Activated T-cell treated with anti-CD3 and anti-CD28 coated beads, Interleukin-2, amount 50 U/mL, for 72 hours (primary cell): ENCODE data around the gene DHX30. TPM values are rescaled to one million over a fixed set of nuclear protein-coding genes. Genes with fewer than 3 reads are reported as not detected.

ENCODE experiments used
- ATAC-seq, 2 donors: fragments of 150-1000 bp; cut with Tn5 transposase; replicated peaks in 1 of 2; 2 replicates each; pipeline ENCODE4 v1.10.0; 2021; ENCODE audit warnings: moderate library complexity in 2 of 2, mild to moderate bottlenecking in 1 of 2
- DNase-seq, 2 donors: peaks; one replicate each; pipeline ENCODE4 v3.0.0; 2021 to 2022; ENCODE audit warnings: mixed read lengths in 1 of 2
- H3K27ac Mint-ChIP-seq: one replicate; pipeline ENCODE4 v1.8.0; 2022; ENCODE audit warnings: mild to moderate bottlenecking, moderate library complexity, mixed read lengths
- H3K27me3 Mint-ChIP-seq: one replicate; pipeline ENCODE4 v1.8.0; 2022; ENCODE audit warnings: low read depth, mixed read lengths
- H3K36me3 Mint-ChIP-seq, 2 donors: one replicate each; pipeline ENCODE4 v1.8.0; 2022; ENCODE audit warnings: mixed read lengths in 2 of 2, mild to moderate bottlenecking in 1 of 2; ENCODE audit not compliant: insufficient read depth in 2 of 2
- H3K4me1 Mint-ChIP-seq: one replicate; pipeline ENCODE4 v1.8.0; 2022; ENCODE audit warnings: low read depth, mixed read lengths
- H3K4me3 Mint-ChIP-seq, 2 donors: one replicate each; pipeline ENCODE4 v1.8.0; 2022; ENCODE audit warnings: mild to moderate bottlenecking in 2 of 2, mixed read lengths in 2 of 2, moderate library complexity in 2 of 2
- H3K9me3 Mint-ChIP-seq, 2 donors: one replicate each; pipeline ENCODE4 v1.8.0; 2022; ENCODE audit warnings: mixed read lengths in 2 of 2
- total RNA-seq, 2 donors: library from RNA; stranded (reverse); gene quantifications; one replicate each; pipeline ENCODE4 v1.2.3, GENCODE V29; 2022

Gene DHX30
- total RNA-seq, 2 donors from 2014 or later = 71.1 to 82.8 TPM

DNA sequence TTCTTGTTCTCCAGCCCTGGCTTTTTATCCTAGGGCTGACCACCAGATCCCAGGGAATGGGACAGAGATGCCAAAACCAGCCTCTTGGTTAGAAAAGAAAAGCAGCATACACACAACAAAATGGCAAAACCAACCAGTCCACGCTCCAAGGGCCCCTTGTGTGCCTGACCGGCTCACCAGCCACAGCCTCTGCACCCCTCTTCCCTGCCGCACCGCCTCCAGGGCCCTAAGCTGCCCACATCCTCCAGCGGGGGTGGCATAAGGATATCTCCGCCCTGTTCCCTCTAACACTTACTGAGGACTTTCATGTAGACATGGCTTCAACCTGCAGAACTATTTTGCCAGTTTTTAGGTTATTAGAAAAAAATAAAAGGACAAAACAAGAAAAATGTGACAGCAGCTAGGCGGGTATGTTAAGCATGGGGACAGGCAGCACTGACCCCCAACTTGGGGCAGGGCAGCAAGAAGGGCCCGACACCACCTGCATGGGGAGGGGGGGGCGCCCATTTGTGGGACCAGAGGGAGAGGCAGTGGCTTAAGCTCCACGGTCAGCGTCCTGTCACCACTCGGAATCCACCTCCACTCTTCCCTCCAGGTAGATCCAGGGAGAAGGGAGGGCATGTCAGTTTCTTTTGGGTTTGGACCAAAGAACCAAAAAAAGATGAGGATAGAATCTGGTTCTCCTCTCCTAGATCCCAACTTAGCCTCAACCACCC lies 49.1 kb downstream of the DHX30 start:
- no peak for DNase-seq
- Mint-ChIP-seq H3K9me3 (no peaks in the 10 kb centered on the region), H3K27me3 (no peaks in the 10 kb centered on the region), H3K27ac (no peak overlapping the region), H3K36me3 (peaks cover 0 to 1% of the 10 kb centered on the region in 2 donors), H3K4me3 (no peak overlapping the region), H3K4me1 (no peaks in the 10 kb centered on the region)
- ATAC-seq = no peak

DNA sequence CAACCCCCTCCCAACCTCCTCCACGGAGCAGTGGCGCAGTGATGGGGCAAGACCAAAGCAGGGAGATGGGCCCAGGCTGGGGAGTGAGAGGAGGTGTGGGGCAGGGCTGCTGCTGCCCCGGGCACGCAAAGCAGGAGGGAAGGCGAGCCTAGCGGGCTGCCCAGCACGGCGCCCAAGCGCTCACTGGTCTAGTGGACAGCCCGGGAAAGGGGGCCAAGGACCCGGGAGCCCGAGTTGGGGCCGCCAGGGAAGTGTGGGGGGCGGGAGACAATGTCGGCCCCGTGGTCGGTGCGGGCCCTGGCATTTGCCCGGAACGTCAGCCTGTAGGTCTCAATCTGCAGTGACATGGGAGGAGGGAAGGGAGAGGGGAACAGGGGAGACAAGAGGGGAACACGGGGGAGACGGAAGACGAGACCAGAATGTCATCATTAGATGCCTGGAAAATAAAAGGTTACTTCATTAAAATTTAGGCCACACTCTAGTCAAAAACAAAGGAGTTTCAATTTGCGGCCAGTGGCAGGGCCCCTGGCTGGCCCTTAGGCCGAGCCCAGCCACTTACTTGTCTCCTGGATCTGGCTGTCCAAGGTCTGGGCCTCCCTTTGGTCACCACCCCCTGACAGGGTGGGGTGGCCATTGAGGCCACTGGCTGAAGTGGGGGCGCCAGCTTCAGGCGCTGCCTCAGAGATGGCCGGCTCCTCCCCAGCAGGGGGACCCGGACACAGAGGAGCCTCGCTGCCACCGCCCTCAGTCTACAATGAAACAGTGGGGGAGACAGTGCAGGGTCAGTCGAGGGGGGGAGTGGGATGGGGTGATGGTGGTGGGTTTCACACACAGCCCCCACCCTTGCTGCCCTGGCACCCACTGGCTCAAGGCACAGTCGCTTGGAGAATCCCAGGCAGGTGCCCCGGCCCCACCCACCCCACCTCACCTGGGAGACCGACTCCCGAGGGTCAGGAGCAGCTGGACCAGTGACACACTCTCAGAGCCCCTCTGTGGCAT lies 50.0 kb downstream of the DHX30 start:
- H3K36me3 Mint-ChIP-seq = peaks cover 0 to 1% of the 10 kb centered on the region in 2 donors
- no peak overlapping the region for H3K27ac Mint-ChIP-seq
- no peak overlapping the region for H3K4me3 Mint-ChIP-seq
- H3K4me1 Mint-ChIP-seq = no peaks in the 10 kb centered on the region
- no peaks in the 10 kb centered on the region for H3K9me3 Mint-ChIP-seq
- no peak for ATAC-seq
- no peaks in the 10 kb centered on the region for H3K27me3 Mint-ChIP-seq
- DNase-seq = no peak

DNA sequence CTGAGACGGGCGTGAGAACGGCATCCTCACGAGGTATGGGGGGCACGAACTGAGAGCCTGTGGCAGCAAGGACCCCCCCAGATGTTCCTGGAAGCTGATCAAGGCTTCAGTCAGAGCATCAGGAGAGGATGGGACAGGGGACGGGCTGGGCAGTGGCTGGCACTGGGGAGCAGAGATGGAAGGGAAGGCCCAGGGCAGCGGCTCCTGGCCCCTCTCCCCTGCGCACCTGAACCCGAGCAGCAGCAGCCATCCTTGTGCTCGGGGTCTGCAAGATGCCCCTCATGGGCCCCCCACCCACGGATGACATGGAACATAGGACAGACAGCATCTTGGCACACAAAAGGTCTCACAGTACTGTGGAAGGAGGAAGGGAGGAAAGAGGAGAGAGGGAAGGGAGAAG lies 51.3 kb downstream of the DHX30 start:
- H3K4me3 Mint-ChIP-seq = no peak overlapping the region
- ATAC-seq (no peak), DNase-seq (no peak)
- no peaks in the 10 kb centered on the region for H3K4me1 Mint-ChIP-seq
- peaks cover 0 to 1% of the 10 kb centered on the region in 2 donors for H3K36me3 Mint-ChIP-seq
- no peaks in the 10 kb centered on the region for H3K9me3 Mint-ChIP-seq
- H3K27ac Mint-ChIP-seq = no peak overlapping the region
- H3K27me3 Mint-ChIP-seq = no peaks in the 10 kb centered on the region

DNA sequence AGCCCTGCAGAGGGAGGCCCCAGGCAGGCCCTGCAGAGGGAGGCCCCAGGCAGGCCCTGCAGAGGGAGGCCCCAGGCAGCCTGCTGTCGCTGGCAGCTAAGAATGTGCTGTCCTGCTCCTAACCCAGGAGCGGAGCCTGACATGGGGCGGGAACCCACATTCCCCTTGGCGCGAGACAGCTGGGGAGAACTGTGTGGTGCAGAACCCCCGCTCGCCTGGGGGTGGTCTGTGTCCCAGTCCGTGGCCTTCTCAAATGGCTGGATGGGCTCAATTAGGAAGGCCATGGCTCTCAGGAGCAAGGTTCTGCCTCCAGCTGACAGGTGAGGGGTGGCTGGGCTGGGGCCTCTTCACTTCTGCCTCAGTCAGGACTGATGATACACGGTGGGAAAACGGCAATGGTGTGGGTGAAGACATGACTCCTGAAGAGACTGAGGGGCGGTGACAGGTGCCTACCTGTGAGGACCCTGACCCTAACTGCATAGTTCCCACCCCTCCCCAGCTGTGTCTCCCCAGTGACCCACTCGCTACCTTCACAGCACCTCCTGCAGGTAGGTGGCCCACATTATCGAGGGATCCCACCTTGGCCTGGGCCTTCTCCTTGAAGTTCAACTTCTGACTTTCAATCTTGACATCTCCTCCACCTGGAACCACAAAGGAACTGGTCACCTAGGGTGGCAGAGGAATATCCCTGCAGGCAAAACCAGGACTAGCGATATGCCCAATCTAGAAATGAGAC lies 52.0 kb downstream of the DHX30 start:
- no peak overlapping the region for H3K4me3 Mint-ChIP-seq
- H3K27me3 Mint-ChIP-seq = no peaks in the 10 kb centered on the region
- DNase-seq (no peak), ATAC-seq (peak in 1 of 2 donors; percentile 14)
- peaks cover 0 to 1% of the 10 kb centered on the region in 2 donors for H3K36me3 Mint-ChIP-seq
- no peaks in the 10 kb centered on the region for H3K4me1 Mint-ChIP-seq
- no peaks in the 10 kb centered on the region for H3K9me3 Mint-ChIP-seq
- H3K27ac Mint-ChIP-seq = no peak overlapping the region

DNA sequence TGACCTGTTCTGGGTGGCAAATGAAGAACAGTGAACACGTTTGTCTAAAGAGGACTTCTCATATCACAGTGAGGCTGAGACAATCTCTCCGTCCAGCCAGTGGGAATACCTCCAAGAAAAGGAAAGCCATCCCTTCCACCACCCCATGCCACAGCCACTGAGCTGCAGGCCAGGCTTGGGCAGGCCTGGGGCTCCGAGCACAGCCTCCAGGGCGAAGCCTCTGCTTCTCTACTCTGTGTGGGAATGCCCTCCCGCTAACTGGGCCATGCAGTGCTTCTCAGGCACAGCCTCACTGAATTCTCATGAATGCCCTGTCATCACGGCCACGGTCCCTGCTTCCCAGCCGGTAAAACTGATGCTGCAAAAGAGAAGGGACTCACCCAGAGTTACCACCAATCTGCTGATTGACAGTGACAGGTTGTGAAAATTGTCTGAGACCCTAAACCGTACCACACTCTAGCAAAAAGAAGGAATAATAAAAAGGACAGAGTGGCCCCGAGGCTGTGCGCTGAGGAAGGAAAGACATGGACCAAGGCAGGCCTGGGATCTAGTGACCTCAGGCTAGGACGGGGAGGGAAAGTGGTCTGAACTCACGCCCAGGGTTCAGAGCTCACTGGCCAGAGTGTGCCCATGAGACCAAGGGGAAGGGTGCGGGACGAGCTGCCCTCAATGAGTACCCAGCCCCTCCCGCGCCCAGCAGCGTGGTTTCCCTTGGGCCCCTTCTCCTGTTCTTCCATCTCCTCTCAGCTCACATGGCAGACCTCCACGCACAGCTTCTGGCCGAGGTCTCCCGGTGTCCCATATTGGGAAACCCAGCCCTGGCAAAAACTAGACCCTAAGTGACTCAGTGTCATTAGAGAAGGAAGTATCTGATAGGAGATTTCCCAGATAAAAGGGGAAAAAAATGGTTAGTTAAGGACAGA lies 52.8 kb downstream of the DHX30 start:
- H3K4me1 Mint-ChIP-seq = no peaks in the 10 kb centered on the region
- ATAC-seq = no peak
- no peaks in the 10 kb centered on the region for H3K9me3 Mint-ChIP-seq
- no peak for DNase-seq
- H3K27me3 Mint-ChIP-seq = no peaks in the 10 kb centered on the region
- no peak overlapping the region for H3K27ac Mint-ChIP-seq
- peaks cover 0 to 1% of the 10 kb centered on the region in 2 donors for H3K36me3 Mint-ChIP-seq
- H3K4me3 Mint-ChIP-seq = no peak overlapping the region

DNA sequence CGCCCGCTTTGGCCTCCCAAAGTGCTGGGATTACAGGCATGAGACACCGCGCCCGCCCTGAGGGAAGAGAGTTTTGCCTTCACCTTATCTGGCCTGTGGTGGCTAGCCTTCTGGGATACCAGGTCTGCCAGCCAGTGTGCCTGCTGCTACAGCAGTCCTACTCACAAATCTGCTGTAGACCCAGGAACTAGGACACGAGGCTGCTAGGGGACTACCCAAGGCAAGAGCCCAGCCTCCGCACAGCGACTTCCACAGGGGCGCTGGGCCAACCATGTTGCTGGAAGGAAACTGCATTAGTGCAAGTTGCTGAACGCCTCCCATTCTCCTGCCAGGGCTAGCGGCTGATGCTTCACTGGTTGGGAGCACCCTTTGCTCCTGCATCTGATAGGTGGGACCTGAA lies 53.7 kb downstream of the DHX30 start:
- DNase-seq = no peak
- Mint-ChIP-seq H3K27ac (no peak overlapping the region), H3K27me3 (no peaks in the 10 kb centered on the region), H3K4me3 (no peak overlapping the region), H3K4me1 (no peaks in the 10 kb centered on the region), H3K9me3 (no peaks in the 10 kb centered on the region), H3K36me3 (peaks cover 0 to 1% of the 10 kb centered on the region in 2 donors)
- ATAC-seq = no peak

DNA sequence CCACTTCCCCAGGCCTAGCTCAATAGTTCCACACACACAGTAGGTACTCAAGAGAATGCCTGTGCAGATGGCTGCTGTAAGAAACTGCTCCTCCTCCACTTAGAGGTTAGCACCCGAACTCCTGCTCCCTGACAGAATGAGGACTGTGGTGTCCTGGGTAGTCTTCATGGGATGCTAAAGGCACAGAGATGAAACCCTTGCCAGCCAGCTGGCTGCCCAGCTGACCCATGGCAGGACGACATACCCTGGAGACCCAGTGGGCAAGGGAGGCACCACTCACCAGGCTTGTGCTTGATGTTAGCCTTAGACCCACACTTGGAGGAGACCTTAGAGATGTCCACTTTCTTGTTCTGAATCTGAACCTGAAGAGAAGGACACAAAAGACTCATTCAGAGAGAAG lies 54.2 kb downstream of the DHX30 start:
- DNase-seq (no peak), ATAC-seq (no peak)
- H3K27me3 Mint-ChIP-seq = no peaks in the 10 kb centered on the region
- H3K36me3 Mint-ChIP-seq = peaks cover 0 to 1% of the 10 kb centered on the region in 2 donors
- H3K4me1 Mint-ChIP-seq = no peaks in the 10 kb centered on the region
- no peak overlapping the region for H3K27ac Mint-ChIP-seq
- H3K4me3 Mint-ChIP-seq = no peak overlapping the region
- no peaks in the 10 kb centered on the region for H3K9me3 Mint-ChIP-seq

DNA sequence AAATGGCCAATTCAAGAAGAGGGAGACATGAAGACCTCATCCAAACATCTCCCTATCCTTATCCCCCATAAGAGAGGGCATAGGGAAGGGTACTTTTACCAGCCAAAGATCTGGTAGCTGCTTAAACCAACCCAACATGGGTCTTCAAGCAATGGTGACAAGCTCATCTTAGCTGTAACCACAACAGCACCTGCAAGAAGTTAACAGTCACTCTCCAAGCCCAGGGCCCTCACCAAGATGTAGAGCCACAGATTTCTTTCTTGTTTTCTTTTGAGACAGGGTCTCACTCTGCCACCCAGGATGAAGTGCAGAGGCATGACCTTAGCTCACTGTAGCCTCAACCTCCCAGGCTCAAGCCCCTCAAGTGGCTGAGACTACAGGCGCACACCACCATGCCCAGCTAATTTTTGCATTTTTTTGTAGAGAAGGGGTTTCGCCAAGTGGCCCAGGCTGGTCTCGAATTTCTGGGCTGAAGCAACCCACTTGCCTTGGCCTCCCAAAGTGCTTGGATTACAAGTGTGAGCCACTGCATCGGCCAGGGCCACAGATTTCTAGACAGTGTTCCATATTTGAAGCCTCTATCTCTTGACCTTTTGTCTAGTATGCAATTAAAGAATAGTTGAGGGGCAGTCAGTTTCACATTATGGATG lies 57.1 kb downstream of the DHX30 start:
- Mint-ChIP-seq H3K9me3 (no peaks in the 10 kb centered on the region), H3K27me3 (no peaks in the 10 kb centered on the region), H3K36me3 (peaks cover 0 to 1% of the 10 kb centered on the region in 2 donors), H3K4me3 (no peak overlapping the region), H3K27ac (peak overlapping the region; percentile 0), H3K4me1 (no peaks in the 10 kb centered on the region)
- no peak for DNase-seq
- no peak for ATAC-seq

DNA sequence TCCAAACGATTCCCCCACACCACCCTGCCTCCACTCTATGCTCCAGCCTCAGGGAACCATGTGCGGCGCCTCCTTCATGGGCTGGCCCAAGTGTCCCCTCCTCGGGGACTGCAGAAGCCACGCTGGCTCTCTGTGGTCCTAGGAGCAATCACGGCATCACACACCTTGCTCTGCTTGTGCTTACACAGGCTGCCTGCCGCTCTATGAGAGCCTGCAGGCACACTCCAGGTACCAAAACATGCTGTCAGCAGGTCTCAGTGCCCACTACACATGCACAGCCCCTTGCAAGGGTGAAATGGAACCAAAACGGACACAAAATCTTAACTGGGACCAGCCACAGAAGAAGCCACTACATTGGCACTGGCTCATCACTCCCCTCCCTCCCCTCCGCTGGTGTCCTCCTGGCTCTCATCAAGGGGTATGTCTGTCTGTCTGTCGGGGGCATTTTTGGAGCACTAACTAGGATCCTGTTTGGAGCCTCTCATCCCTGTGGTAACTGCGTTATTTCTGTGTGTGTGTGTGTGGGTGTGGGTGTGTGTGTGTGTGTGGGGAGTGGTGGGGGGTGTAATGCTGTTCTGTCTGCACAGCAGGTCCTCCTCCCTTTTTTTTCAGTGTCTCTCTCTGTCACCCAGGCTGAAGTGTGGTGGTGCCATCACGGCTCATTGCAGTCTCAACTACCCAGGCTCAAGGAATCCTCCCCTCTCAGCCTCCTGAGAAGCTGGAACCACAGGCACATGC lies 60.6 kb downstream of the DHX30 start:
- no peak for DNase-seq
- H3K27me3 Mint-ChIP-seq = no peaks in the 10 kb centered on the region
- H3K36me3 Mint-ChIP-seq = peaks cover 0 to 4% of the 10 kb centered on the region in 2 donors
- no peaks in the 10 kb centered on the region for H3K9me3 Mint-ChIP-seq
- no peak overlapping the region for H3K27ac Mint-ChIP-seq
- H3K4me1 Mint-ChIP-seq = no peaks in the 10 kb centered on the region
- no peak overlapping the region for H3K4me3 Mint-ChIP-seq
- no peak for ATAC-seq

DNA sequence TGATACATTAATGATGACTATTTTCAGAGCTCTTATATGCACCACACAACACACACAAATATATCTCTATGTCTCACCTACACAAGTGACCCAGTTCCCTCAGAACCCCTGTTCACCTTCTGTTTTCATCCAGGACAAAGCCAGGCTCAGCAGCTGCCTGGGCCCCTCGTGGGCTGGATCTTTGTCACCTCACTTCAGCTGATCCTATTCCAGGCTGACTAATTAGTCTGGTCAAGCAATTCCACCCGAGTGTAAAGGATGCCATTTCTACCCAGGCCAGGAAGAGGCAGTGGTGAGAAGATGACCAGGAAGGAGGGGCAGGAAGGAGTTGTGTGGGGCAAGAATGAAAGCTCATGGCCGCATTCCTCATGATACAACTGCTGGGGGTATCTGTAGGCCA lies 62.3 kb downstream of the DHX30 start:
- peaks cover 0 to 10% of the 10 kb centered on the region in 2 donors for H3K36me3 Mint-ChIP-seq

DNA sequence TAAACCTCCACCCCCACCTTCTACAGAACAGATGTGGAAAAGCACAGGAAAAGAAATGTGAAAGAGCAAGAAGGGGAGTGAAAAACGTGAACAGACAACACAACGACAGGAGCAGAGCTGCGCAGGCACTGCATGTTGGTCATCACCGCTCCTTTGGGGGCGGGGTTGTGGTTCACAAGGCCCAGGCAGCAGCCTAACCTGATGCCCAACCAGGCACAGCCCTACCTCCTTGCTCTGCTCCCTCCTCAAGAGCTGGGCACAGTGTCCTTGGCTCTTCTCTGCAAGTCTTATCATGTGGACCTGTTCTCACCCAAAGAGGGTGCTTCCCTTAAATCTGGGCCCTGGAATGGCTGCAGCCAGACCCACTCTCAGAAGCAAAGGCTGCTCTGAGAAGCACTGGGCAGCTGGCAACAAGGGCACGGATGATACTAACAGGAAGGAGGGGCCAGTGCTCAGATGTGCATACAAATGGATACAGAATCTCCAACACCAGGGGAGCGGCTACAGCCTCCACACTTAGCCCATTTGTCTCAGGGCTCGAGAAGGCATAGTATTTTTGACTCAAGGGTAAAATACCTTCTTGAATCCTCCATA lies 64.6 kb downstream of the DHX30 start:
- Mint-ChIP-seq H3K4me1 (no peaks in the 10 kb centered on the region), H3K27ac (peak overlapping the region; percentile 23), H3K36me3 (peaks cover 3 to 12% of the 10 kb centered on the region in 2 donors), H3K9me3 (no peaks in the 10 kb centered on the region), H3K4me3 (no peak overlapping the region), H3K27me3 (no peaks in the 10 kb centered on the region)
- ATAC-seq (no peak), DNase-seq (no peak)

More for the DNA sequence above, 62.3 kb downstream of the DHX30 start:
- DNase-seq (no peak), ATAC-seq (no peak)
- Mint-ChIP-seq H3K4me3 (no peak overlapping the region), H3K27me3 (no peaks in the 10 kb centered on the region), H3K4me1 (no peaks in the 10 kb centered on the region), H3K27ac (no peak overlapping the region), H3K9me3 (no peaks in the 10 kb centered on the region)
